ENCODE data around the gene PCNX3.
"Not testable (repeated sequence)": the region's sequence is repeated elsewhere in the genome, so short reads cannot be mapped to it uniquely, and the experiment has no call there.

The PCNX3 gene

GRCh38 chr11:65619281-65619928 lies 3.8 kb downstream of the PCNX3 start:
- no peak for DNase-seq (ENCODE audit: low read depth in 2 of 2)

GRCh38 chr11:65620666-65621065 lies 5.1 kb downstream of the PCNX3 start:
- no peak for DNase-seq (ENCODE audit: low read depth in 2 of 2)

- no peak for DNase-seq (ENCODE audit: low read depth in 2 of 2)
These were observed 5.9 kb downstream of the PCNX3 start for GRCh38 chr11:65621460-65621859.

GRCh38 chr11:65622011-65622410 lies 6.4 kb downstream of the PCNX3 start:
- no peak for DNase-seq (ENCODE audit: low read depth in 2 of 2)

- no peak for DNase-seq (ENCODE audit: low read depth in 2 of 2)
These were observed 7.6 kb downstream of the PCNX3 start for GRCh38 chr11:65623177-65623576.

GRCh38 chr11:65623852-65624616 lies 8.5 kb downstream of the PCNX3 start:
- DNase-seq (ENCODE audit: low read depth in 2 of 2) = no peak

- no peak for DNase-seq (ENCODE audit: low read depth in 2 of 2)
These were observed 9.5 kb downstream of the PCNX3 start for GRCh38 chr11:65624931-65625627.

- no peak for DNase-seq (ENCODE audit: low read depth in 2 of 2)
These were observed 10.2 kb downstream of the PCNX3 start for GRCh38 chr11:65625628-65626342.

- no peak for DNase-seq (ENCODE audit: low read depth in 2 of 2)
These were observed 11.6 kb downstream of the PCNX3 start for GRCh38 chr11:65627202-65627601.

GRCh38 chr11:65629579-65629978 lies 14.0 kb downstream of the PCNX3 start:
- DNase-seq (ENCODE audit: low read depth in 2 of 2) = no peak

- no peak for DNase-seq (ENCODE audit: low read depth in 2 of 2)
These were observed 14.6 kb downstream of the PCNX3 start for GRCh38 chr11:65630215-65630614.

- DNase-seq (ENCODE audit: low read depth in 2 of 2) = no peak
These were observed 18.0 kb downstream of the PCNX3 start for GRCh38 chr11:65633390-65634108.

- no peak for DNase-seq (ENCODE audit: low read depth in 2 of 2)
These were observed 18.5 kb downstream of the PCNX3 start for GRCh38 chr11:65634109-65634436.

GRCh38 chr11:65634440-65634839 lies 18.9 kb downstream of the PCNX3 start:
- DNase-seq (ENCODE audit: low read depth in 2 of 2) = no peak

- no peak for DNase-seq (ENCODE audit: low read depth in 2 of 2)
These were observed 19.5 kb downstream of the PCNX3 start for GRCh38 chr11:65634905-65635731.

- DNase-seq (ENCODE audit: low read depth in 2 of 2) = no peak
These were observed 20.8 kb downstream of the PCNX3 start for GRCh38 chr11:65636108-65637031.

- no peak for DNase-seq (ENCODE audit: low read depth in 2 of 2)
These were observed 21.5 kb downstream of the PCNX3 start for GRCh38 chr11:65637032-65637557.

GRCh38 chr11:65637794-65638419 lies 22.3 kb downstream of the PCNX3 start, which contains the start of gene SIPA1:
Gene SIPA1 (plus strand): TSS chr11:65638101. CDS start chr11:65640922, 2,821 bp downstream.
- DNase-seq (ENCODE audit: low read depth in 2 of 2) = peak in 1 of 2 experiments; percentile 70

- DNase-seq (ENCODE audit: low read depth in 2 of 2) = not testable (repeated sequence)
These were observed 23.6 kb downstream of the PCNX3 start for GRCh38 chr11:65639228-65639597.

All from stimulated activated CD4-positive, alpha-beta T cell treated with anti-CD3 and anti-CD28 coated beads, Interleukin-12 subunit alpha, Interleukin-12 subunit beta, amount 100 ng/mL, for 24 hours (primary cell).